Suppressor macrophage treated with lipopolysaccharide for 1 hour (primary cell): ENCODE measurements around the gene SEMA4B.
A peak's percentile ranks its signal among the peaks of the same experiment; 100 is the strongest.
"Not testable (repeated sequence)": the region's sequence is repeated elsewhere in the genome, so short reads cannot be mapped to it uniquely, and the experiment has no call there.

Experiments
- DNase-seq, 3 donors: peaks; one replicate each; pipeline ENCODE4 v3.0.0-alpha.2; 2020 to 2022

The SEMA4B gene

GRCh38 chr15:90201130-90201943 is at the start of gene SEMA4B:
Gene SEMA4B (plus strand): TSS chr15:90201330. CDS start chr15:90201579, 249 bp downstream.
- peak; percentile 78 to 93 (median 81) for DNase-seq

GRCh38 chr15:90151989-90152645 is 49.0 kb upstream of the SEMA4B start:
- no peak for DNase-seq

- no peak for DNase-seq
Observed at GRCh38 chr15:90153658-90154057, 47.5 kb upstream of the SEMA4B start.

GRCh38 chr15:90154246-90154645 is 46.9 kb upstream of the SEMA4B start:
- DNase-seq, result no peak

GRCh38 chr15:90154861-90155626 is 46.1 kb upstream of the SEMA4B start:
- peak in 2 of 3 donors; percentile 40 to 48 for DNase-seq

GRCh38 chr15:90159213-90159612 is 41.9 kb upstream of the SEMA4B start:
- DNase-seq, result peak; percentile 59 to 75 (median 67)

GRCh38 chr15:90160781-90161727 is 40.1 kb upstream of the SEMA4B start:
- no peak for DNase-seq

- DNase-seq, result peak; percentile 70 to 76 (median 75)
Observed at GRCh38 chr15:90161950-90162361, 39.2 kb upstream of the SEMA4B start.

- no peak for DNase-seq
Observed at GRCh38 chr15:90162956-90163355, 38.2 kb upstream of the SEMA4B start.

- not testable (repeated sequence) for DNase-seq
Observed at GRCh38 chr15:90164239-90164638, 36.9 kb upstream of the SEMA4B start.

- no peak for DNase-seq
Observed at GRCh38 chr15:90165157-90165556, 36.0 kb upstream of the SEMA4B start.

GRCh38 chr15:90165659-90166489 is 35.3 kb upstream of the SEMA4B start:
- DNase-seq, result peak; percentile 95 to 99 (median 98)

- no peak for DNase-seq
Observed at GRCh38 chr15:90167121-90167520, 34.0 kb upstream of the SEMA4B start.

GRCh38 chr15:90171623-90172022 is 29.5 kb upstream of the SEMA4B start:
- DNase-seq, result no peak

- DNase-seq, result no peak
Observed at GRCh38 chr15:90173372-90173771, 27.8 kb upstream of the SEMA4B start.

- no peak for DNase-seq
Observed at GRCh38 chr15:90174140-90174875, 26.8 kb upstream of the SEMA4B start.

- DNase-seq, result no peak
Observed at GRCh38 chr15:90177012-90177411, 24.1 kb upstream of the SEMA4B start.

- no peak for DNase-seq
Observed at GRCh38 chr15:90178468-90179435, 22.4 kb upstream of the SEMA4B start.

- no peak for DNase-seq
Observed at GRCh38 chr15:90181776-90182175, 19.4 kb upstream of the SEMA4B start.
